Nephron progenitor cell (in vitro differentiated cells): ENCODE results near the gene NACAD.
A peak's percentile ranks its signal among the peaks of the same experiment; 100 is the strongest.

ENCODE experiments used
- DNase-seq: peaks from one replicate; pipeline ENCODE4 v3.0.0; 2021
- H3K27ac Mint-ChIP-seq: 2 replicates; pipeline ENCODE4 v1.8.0; 2021; ENCODE audit warnings: mild to moderate bottlenecking, moderate library complexity, mixed read lengths
- H3K27me3 Mint-ChIP-seq: 2 replicates; pipeline ENCODE4 v1.8.0; 2021; ENCODE audit warnings: mild to moderate bottlenecking, low read depth, mixed read lengths; ENCODE audit not compliant: poor library complexity
- H3K36me3 Mint-ChIP-seq: 2 replicates; pipeline ENCODE4 v1.8.0; 2021; ENCODE audit warnings: low read depth, mixed read lengths
- H3K4me1 Mint-ChIP-seq: 2 replicates; pipeline ENCODE4 v1.8.0; 2021; ENCODE audit warnings: mixed read lengths
- H3K4me3 Mint-ChIP-seq: 2 replicates; pipeline ENCODE4 v1.8.0; 2021; ENCODE audit warnings: mild to moderate bottlenecking, moderate library complexity, mixed read lengths
- H3K9me3 Mint-ChIP-seq: 2 replicates; pipeline ENCODE4 v1.8.0; 2021; ENCODE audit warnings: mild to moderate bottlenecking, moderate library complexity, mixed read lengths
- CTCF ChIP-seq: fragments of 200-600 bp; sonication (generic); IDR thresholded peaks from 2 replicates; pipeline ENCODE4 v1.5.0; 2021; ENCODE audit warnings: antibody characterized with exemption

The NACAD gene

GRCh38 chr7:45073031-45073785 lies 15.6 kb downstream of the NACAD start:
- Mint-ChIP-seq H3K9me3 (no peaks in the 10 kb centered on the region), H3K4me1 (no peaks in the 10 kb centered on the region), H3K27ac (peak overlapping the region; percentile 95)

GRCh38 chr7:45072131-45073030 lies 16.4 kb downstream of the NACAD start:
- no peak overlapping the region for H3K4me3 Mint-ChIP-seq
- H3K4me1 Mint-ChIP-seq: no peaks in the 10 kb centered on the region
- peak overlapping the region; percentile 95 for H3K27ac Mint-ChIP-seq
- H3K36me3 Mint-ChIP-seq: peaks cover 8% of the 10 kb centered on the region
- DNase-seq: no peak
- H3K27me3 Mint-ChIP-seq: no peaks in the 10 kb centered on the region
- H3K9me3 Mint-ChIP-seq: no peaks in the 10 kb centered on the region
- no peak for TF ChIP-seq CTCF

More at GRCh38 chr7:45073031-45073785, 15.6 kb downstream of the NACAD start:
- DNase-seq: no peak
- H3K27me3 Mint-ChIP-seq: no peaks in the 10 kb centered on the region
- no peak for TF ChIP-seq CTCF
- H3K36me3 Mint-ChIP-seq: peaks cover 4% of the 10 kb centered on the region
- no peak overlapping the region for H3K4me3 Mint-ChIP-seq

GRCh38 chr7:45071528-45071927 lies 17.2 kb downstream of the NACAD start:
- Mint-ChIP-seq H3K36me3 (peaks cover 9% of the 10 kb centered on the region), H3K27ac (peak overlapping the region; percentile 31), H3K9me3 (no peaks in the 10 kb centered on the region), H3K4me3 (no peak overlapping the region), H3K27me3 (no peaks in the 10 kb centered on the region), H3K4me1 (no peaks in the 10 kb centered on the region)
- TF ChIP-seq CTCF: no peak
- no peak for DNase-seq

- TF ChIP-seq CTCF: no peak
- H3K9me3 Mint-ChIP-seq: no peaks in the 10 kb centered on the region
- no peaks in the 10 kb centered on the region for H3K27me3 Mint-ChIP-seq
- H3K4me3 Mint-ChIP-seq: no peak overlapping the region
- DNase-seq: no peak
- H3K27ac Mint-ChIP-seq: no peak overlapping the region
- H3K36me3 Mint-ChIP-seq: peaks cover 15% of the 10 kb centered on the region
- no peaks in the 10 kb centered on the region for H3K4me1 Mint-ChIP-seq
These were observed 18.5 kb downstream of the NACAD start for GRCh38 chr7:45070254-45070642.

- H3K27ac Mint-ChIP-seq: no peak overlapping the region
- no peaks in the 10 kb centered on the region for H3K27me3 Mint-ChIP-seq
These were observed 19.1 kb downstream of the NACAD start for GRCh38 chr7:45069444-45070253.

More at GRCh38 chr7:45069444-45070253, 19.1 kb downstream of the NACAD start:
- no peaks in the 10 kb centered on the region for H3K9me3 Mint-ChIP-seq
- H3K4me3 Mint-ChIP-seq: no peak overlapping the region
- H3K4me1 Mint-ChIP-seq: no peaks in the 10 kb centered on the region
- no peak for DNase-seq
- TF ChIP-seq CTCF: no peak
- H3K36me3 Mint-ChIP-seq: peaks cover 12% of the 10 kb centered on the region
